AML-193 (cell line): ENCODE results near the gene ATG4A.

Experiments
- DNase-seq, 2 experiments: peaks; one replicate each; lab custom pipeline; 2025; lab: John Stamatoyannopoulos, UW

ATG4A gene

DNA sequence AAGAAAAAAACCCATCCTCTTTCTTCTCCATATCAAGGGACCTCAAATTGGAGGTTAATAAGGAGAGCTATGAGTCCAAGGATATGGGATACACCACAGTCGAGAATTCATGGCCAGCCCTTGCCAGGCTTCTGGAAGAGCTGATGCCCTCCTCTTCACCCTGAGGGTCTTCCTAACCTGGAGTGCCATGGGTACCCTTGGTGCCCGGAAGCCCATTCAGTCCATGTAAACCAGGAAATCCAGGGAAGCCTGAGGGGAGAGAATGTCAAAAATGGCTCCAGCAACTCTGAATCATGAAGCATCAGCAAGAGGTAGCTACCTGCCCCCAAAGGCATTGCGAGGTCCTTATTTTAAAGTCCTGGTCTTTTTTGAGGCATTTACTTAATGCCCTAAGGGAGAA lies 78.2 kb downstream of the ATG4A start:
- DNase-seq = no peak

- DNase-seq = no peak
These were observed 80.1 kb downstream of the ATG4A start for GRCh38 chrX:108171671-108172070.

GRCh38 chrX:108173874-108174273 lies 82.3 kb downstream of the ATG4A start:
- DNase-seq = no peak

- no peak for DNase-seq
These were observed 86.0 kb downstream of the ATG4A start for GRCh38 chrX:108177351-108178142.

DNA sequence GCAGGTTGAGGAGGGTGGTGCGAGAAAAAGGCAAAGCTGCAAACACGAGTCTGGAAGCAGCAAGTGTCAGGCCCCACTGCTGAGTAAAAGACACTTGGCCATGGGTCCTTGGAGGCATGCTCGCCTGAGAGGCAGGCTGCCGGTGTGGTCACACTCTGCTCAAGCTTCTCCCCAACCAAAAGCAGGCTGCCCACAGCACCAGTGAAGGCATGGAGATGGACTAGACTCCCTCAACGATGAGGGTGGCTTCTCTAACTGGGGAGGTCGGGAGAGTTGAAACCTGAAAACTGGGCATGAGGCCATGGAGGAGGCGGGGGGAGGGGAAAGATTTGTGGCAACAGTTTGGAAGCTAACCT lies 86.5 kb downstream of the ATG4A start:
- DNase-seq = no peak

- no peak for DNase-seq
These were observed 95.2 kb downstream of the ATG4A start for GRCh38 chrX:108186811-108187210.

- DNase-seq = no peak
These were observed 106.8 kb downstream of the ATG4A start for GRCh38 chrX:108198420-108198819.

DNA sequence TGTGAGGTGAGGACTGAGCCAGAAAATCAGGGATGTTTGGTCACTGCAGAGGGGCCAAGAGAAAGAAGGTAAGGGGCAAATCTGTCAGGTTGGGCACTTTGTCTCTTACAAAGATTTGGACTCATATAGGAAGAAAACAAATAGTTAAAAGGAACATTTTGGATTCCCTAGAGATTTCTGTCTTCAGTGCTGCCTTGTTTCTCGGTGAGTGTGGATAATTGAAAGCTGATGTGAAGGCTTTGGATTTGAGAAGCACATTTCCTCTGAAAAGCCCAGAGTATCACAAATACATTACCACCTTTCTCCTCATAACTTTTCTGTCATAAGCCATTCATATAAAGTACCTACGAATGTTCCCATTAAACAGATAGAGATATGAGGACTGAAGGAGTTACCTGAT lies 107.5 kb downstream of the ATG4A start:
- DNase-seq = no peak

DNA sequence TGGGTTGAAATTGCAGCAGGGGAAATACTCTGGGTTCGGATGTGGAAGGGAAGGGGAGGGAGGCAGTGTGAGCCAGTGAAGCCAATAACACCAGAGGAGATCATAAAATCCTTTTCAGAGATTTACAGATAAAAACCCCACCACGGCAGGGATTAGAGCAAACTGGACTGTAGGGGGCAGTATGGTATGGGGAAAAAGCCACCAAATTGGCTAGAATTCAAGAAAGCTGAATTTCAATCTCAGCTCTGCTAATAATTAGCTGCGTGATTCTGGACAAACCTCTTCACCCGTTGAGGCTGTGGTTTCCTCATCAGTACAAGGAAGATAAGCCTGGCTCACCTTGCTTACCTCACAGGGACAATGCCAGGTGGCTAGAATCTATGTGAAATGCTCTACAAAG lies 108.1 kb downstream of the ATG4A start:
- DNase-seq = peak in 1 of 2 experiments; percentile 6

DNA sequence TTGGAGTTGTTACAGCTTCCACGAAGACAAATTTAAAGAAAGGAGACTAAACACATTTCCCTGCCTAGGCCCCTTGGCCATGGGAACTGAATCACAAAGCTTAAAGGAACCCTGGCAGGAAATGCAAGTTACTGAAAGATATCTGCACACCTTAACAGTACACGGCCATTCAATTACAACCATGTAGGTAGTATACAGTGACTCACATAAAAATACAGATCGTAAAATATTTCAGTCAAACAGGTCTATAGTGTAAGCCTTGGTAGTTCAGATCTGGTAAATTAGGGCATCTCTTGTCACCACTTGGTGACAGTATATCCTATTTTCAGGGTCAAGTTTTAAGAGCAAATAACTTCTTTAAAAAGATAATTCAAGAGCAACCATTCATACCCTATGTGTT lies 112.0 kb downstream of the ATG4A start:
- no peak for DNase-seq
